ENCODE data around the gene SPOPL. TPM values are rescaled to one million over a fixed set of nuclear protein-coding genes. Genes with fewer than 3 reads are reported as not detected.

The SPOPL gene
- total RNA-seq, 1 experiment from 2014 or later, result 13.6 TPM

GRCh38 chr2:138485019-138485418, 16.6 kb upstream of the SPOPL start:
- no peak overlapping the region for H2AK5ac ChIP-seq (ENCODE audit: insufficient read length, low read length)
- H2BK12ac ChIP-seq (ENCODE audit: insufficient read length, low read depth, low read length), result no peak overlapping the region
- H3K9ac ChIP-seq (ENCODE audit: extremely low read depth, insufficient read length, low read length), result no peak overlapping the region
- no peak overlapping the region for H3K23ac ChIP-seq (ENCODE audit: insufficient read length, low read depth, low read length)
- H3K4me1 Mint-ChIP-seq, result no peaks in the 10 kb centered on the region
- no peak overlapping the region for H3K4me3 Mint-ChIP-seq
- H3K9me3 ChIP-seq (ENCODE audit: control insufficient read depth, low read depth, low read length), result no peaks in the 10 kb centered on the region
- H3K23me2 ChIP-seq (ENCODE audit: insufficient read length, low read depth, low read length, poor library complexity, severe bottlenecking), result no peaks in the 10 kb centered on the region
- no peak overlapping the region for H3K27ac ChIP-seq (ENCODE audit: insufficient read length, low read depth, low read length)
- no peak overlapping the region for H4K8ac ChIP-seq (replicated peaks; ENCODE audit: insufficient read length, low read depth, low read length)
- no peak overlapping the region for H2BK15ac ChIP-seq (ENCODE audit: low read depth, low read length)
- H3T11ph ChIP-seq (ENCODE audit: low read length), result no peak overlapping the region
- no peak overlapping the region for H2BK120ac ChIP-seq (ENCODE audit: low read depth, low read length, poor library complexity, severe bottlenecking)
- H2BK5ac ChIP-seq (ENCODE audit: insufficient read length, low read length), result no peak overlapping the region
- no peak for TF ChIP-seq CTCF (conservative IDR thresholded peaks at IDR 0.05)
- no peak overlapping the region for H3K18ac ChIP-seq (ENCODE audit: insufficient read length, low read depth, low read length)
- peaks cover 4 to 5% of the 10 kb centered on the region in 2 experiments for H3K9me3 Mint-ChIP-seq
- DNase-seq, result no peak
- no peak overlapping the region for H3K4ac ChIP-seq (ENCODE audit: low read depth, low read length)
- H3K79me2 ChIP-seq (ENCODE audit: insufficient read depth, low read length), result no peaks in the 10 kb centered on the region
- H3K36me3 Mint-ChIP-seq (ENCODE audit: insufficient read depth in 1 of 3, low read depth in 3 of 3), result peaks cover 0 to 4% (median 3%) of the 10 kb centered on the region in 3 experiments; a peak in 1 of 7 replicates
- no peak overlapping the region for H2AFZ ChIP-seq (ENCODE audit: low read length)
- H3K27ac Mint-ChIP-seq, result peak overlapping the region in 1 of 3 experiments; percentile 44; a peak in 1 of 7 replicates
- H3K79me1 ChIP-seq (ENCODE audit: insufficient read depth, low read depth, low read length, poor library complexity, severe bottlenecking), result no peaks in the 10 kb centered on the region
- no peaks in the 10 kb centered on the region for H3K27me3 Mint-ChIP-seq (ENCODE audit: low read depth)
- H3K14ac ChIP-seq (ENCODE audit: insufficient read depth, low read length), result no peak overlapping the region
- no peaks in the 10 kb centered on the region for H3K27me3 ChIP-seq (ENCODE audit: insufficient read depth, low read length)
- H4K20me1 ChIP-seq (ENCODE audit: control insufficient read depth, insufficient read depth, insufficient read length), result no peaks in the 10 kb centered on the region
- no peaks in the 10 kb centered on the region for H3K4me1 ChIP-seq (ENCODE audit: insufficient read depth, low read length)
- H3K56ac ChIP-seq (ENCODE audit: insufficient read length, low read depth, low read length), result no peak overlapping the region
- H2BK20ac ChIP-seq (ENCODE audit: low read depth, low read length, poor library complexity, severe bottlenecking), result no peak overlapping the region
- H3K4me2 ChIP-seq (ENCODE audit: insufficient read depth, insufficient read length, low read length), result no peak overlapping the region
- H4K5ac ChIP-seq (ENCODE audit: insufficient read length, low read depth, low read length), result no peak overlapping the region
- H4K91ac ChIP-seq (ENCODE audit: insufficient read length, low read depth, low read length), result no peak overlapping the region
